Measurements from ENCODE around the gene DOCK8.

GRCh38 chr9:468766-469426, 254.2 kb downstream of the DOCK8 start:
- TF ChIP-seq CTCF (IDR thresholded peaks at IDR 0.05) (no peak), POLR2A (IDR thresholded peaks at IDR 0.05) (no peak)

All from uterus (tissue), 2 donors.